DMS114 treated with DMSO at 0.1 percent for 48 hours (cell line): ENCODE data around the gene MACROD2.
"Not testable (repeated sequence)": the region's sequence is repeated elsewhere in the genome, so short reads cannot be mapped to it uniquely, and the experiment has no call there.

Source experiments
- DNase-seq: peaks from one replicate; lab custom pipeline; 2025; ENCODE audit not compliant: unreplicated experiment; lab: John Stamatoyannopoulos, UW

Gene MACROD2

DNA sequence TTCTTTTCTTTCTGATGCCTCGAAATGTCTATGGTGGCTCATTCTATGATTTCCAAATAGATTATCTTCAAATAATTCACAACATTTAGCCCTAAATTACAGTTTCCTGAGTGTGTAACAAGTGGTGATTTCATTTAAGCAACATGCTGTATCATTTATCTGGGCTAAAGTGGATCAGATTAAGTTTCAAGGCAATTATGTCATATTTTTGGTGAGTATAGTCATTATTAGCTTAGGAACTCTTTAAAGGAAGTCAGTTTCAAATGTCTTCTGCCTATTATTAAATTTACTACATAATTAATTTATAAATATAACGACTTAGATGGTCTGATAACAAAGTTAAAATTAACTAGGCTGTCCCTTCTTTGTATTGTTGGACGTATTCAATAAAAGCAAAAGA lies 1190.0 kb downstream of the MACROD2 start:
- DNase-seq, result no peak

DNA sequence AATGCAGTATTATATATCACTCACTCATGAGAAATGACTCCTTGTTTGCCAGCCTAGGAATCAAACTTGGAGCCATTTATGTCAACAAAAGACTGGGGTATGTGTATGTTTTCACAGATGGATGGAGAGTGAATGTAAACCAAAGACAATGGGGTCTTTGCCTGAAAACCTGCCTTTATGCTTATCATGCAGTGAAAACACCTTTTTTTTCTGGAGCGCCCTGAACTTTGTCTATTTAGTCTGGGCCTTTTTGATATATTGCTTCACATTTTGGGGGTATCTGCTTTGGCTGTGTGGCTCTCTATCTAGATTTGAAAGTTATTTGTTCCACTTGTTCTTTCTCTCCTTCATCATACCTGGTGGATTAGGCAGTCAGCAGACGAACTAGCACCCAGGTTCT lies 1190.6 kb downstream of the MACROD2 start:
- no peak for DNase-seq

DNA sequence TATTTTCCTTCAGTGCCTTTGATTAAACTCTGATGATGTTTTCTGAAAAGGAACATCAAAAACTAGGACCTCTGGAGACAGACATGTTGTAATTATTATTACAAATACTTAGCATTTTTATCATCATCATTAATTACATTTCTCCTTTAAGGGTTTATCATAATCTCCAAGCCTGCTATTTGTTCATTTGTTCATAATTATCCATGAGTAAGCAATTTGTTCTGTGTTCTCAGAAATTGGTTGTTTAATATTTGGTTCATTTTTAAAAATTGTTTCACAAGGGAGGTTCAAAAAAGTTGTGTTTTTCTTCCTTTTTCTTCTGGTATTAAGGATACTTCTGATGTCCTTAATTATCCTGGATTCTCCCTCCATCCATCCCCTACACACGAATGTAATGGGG lies 1192.3 kb downstream of the MACROD2 start:
- no peak for DNase-seq

- DNase-seq, result no peak
Observed at GRCh38 chr20:15188415-15188814, 1193.1 kb downstream of the MACROD2 start.

DNA sequence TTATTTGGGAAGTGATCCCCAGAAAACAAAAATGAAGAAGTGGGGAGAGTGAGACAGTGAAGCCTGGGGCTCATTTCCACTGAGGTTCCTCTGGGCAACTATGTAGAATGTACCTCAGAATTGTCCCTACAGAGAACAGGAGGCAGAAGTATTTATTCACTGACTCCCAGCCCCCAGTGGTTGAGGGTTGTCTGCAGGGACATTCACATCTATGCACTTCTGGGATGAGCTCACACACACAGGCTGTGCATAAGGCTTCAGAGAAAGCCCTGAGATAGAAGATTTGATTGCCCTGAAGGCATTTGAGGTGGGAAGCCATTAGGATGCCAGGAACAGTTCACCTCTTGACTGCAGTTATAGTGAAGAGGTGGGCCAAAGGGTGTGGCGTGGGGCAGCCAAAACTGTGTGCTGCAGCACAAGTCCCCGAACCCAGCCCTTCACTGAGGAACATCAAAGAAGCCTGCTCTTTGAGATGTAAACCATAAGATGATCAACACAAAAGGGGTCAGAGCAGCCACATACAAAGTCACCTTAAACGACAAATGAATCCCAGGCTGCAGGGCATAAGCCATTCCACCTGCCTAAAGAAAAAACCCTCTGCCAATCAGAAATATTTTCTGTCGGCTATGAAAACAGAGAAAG lies 1195.9 kb downstream of the MACROD2 start:
- no peak for DNase-seq

DNA sequence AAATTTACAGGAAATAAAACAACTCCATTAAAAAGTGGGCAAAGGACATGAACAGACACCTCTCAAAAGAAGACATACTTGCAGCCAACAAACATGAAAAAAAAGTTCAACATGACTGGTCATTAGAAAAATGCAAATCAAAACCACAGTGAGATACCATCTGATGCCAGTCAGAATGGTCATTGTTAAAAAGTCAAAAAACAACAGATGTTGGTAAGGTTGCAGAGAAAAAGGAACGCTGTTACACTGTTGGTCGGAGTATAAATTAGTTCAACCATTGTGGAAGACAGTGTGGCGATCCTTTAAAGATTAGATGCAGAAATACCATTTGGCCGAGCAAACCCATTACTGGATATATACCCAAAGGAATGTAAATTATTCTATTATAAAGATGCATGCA lies 1200.1 kb downstream of the MACROD2 start:
- DNase-seq, result no peak

- DNase-seq, result no peak
Observed at GRCh38 chr20:15196547-15197255, 1201.4 kb downstream of the MACROD2 start.

- DNase-seq, result not testable (repeated sequence)
Observed at GRCh38 chr20:15198017-15198416, 1202.7 kb downstream of the MACROD2 start.

- no peak for DNase-seq
Observed at GRCh38 chr20:15199698-15200097, 1204.4 kb downstream of the MACROD2 start.

- no peak for DNase-seq
Observed at GRCh38 chr20:15200147-15200565, 1204.8 kb downstream of the MACROD2 start.

GRCh38 chr20:15201602-15202001 lies 1206.3 kb downstream of the MACROD2 start:
- DNase-seq, result no peak

DNA sequence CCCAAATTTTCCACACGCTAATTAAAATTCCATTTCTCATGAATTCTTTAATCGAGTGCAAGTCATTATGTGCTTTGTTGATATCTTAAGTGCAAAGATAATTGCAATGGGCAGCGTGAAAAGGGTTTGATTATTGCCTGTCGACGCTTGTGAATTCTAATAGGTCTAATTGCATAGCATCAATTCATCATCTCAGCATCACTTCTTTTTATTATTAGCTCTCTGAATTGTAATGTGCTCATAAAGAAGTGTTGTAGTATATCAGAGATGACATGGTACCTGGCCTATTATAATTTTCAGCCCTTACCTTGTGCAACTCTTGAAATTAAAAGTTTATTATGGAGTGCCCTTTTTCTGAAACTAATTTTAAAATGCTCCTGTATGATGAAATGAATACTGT lies 1208.9 kb downstream of the MACROD2 start:
- no peak for DNase-seq

- DNase-seq, result no peak
Observed at GRCh38 chr20:15205028-15205427, 1209.7 kb downstream of the MACROD2 start.

DNA sequence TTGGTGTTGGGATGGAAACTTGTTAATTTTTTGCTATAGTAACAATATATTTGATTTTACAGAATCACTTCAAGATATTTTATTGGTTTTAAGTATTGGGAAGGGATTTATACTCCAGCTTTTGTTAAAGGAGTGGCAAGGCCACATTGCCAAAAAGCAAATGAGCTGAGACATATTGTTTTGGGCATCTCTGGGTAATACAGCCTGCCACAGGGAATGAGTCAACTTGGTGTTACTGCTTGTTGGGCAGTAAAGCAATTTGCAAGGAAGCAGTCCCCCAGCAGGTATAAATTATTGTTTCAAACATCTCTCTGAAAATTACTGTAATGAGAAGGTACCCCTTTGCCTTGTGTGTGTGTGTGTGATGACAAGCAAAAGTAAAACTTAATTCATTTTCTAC lies 1210.4 kb downstream of the MACROD2 start:
- no peak for DNase-seq

DNA sequence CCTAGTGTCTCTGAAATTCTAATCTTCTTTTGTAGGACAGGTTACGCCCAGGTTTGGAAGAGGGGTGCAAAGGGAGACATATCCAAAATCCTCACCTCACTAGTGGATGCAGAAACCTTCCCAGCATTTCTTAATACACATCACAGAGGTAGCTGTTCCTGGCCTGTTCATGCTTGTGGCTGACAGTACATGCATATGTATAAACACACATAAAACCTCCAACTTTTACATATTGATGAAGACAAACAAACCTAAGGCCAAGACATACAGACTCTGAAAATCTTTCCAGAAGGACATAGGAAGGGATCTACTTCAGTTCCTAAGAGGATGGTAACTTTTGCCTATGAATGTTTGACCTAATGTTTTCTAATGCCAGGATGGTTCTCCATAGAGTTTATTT lies 1214.2 kb downstream of the MACROD2 start:
- no peak for DNase-seq

DNA sequence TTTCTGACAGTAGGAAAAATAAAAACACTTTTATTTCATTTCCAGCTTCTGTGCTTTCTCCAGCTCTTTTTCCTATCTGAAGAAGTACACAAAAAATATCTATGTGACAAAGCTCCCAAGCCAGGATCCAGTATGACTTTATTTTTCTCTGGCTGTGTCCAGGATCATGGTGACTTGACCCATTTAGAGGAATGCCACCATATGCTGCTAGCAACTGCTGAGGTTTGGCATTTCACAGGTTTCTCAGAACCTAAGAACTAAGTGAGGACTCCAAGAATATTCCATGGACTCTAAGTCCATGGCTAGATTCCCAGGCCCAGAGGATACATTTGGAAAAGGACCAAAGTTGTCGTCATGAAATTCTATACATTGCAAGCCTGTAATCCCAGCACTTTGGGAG lies 1218.7 kb downstream of the MACROD2 start:
- no peak for DNase-seq

DNA sequence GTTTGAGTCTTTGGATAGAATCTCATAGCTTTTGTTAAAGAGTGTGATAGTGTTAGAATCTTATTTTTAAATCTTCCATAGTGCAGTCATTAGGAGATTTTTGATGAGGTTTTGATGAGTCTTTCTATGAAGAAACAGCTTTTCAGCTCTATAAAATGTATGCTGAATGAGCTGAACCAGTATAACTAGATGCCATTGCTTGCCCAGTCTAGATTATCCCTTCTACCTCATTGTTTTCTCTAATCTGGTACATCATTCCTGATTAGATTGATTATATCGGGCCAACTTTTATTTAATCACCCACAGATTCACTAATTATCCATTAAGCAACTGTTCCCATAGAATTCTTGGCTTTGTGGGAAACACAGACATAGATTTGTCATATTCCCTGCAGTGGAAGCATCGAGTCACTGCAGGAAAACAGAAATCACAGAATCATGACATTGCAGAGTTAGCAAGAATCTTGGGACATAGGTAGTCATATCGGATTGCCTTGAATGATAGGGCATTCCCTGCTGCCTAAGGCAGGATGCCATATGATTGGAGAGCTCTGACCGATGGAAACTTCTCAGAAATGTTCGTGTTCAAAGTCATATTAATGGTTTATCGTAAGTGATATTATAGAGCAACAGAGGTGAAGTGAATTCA lies 1224.8 kb downstream of the MACROD2 start:
- no peak for DNase-seq

DNA sequence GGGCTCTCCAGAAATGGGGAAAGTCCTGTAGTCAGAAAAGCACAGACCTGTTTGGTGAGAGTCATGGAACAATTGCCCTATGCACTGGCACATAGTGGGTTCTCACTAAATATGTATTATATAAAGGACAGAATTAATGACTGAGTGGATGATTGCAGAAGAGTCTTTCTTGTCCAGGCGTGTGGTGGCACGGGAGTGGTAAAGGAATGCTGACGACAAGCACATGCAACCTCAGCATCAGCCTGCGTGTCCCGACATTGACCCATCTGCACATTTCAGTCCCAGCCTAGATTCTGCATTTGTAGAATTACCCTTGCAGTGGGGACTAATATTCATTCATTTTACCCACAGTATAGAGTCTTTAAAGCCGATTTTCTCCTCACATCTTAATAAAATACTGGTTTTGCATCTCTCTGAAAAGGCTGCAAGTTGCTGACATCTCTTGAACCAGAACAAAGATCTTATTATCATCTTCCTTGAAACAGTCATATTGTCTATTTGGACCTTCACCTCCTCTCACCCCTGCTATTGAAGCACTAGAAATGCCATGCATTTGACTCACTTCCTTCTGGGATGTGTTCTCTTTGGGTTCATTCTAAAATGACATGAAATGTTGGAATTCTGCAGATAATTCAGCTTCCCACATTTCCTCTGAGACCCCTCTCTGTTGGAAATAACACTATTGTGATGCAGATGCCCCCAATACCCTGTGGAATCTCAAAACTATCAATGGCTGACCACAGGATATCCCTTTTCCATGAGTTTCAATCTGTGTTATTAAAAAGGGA lies 1225.7 kb downstream of the MACROD2 start:
- no peak for DNase-seq

DNA sequence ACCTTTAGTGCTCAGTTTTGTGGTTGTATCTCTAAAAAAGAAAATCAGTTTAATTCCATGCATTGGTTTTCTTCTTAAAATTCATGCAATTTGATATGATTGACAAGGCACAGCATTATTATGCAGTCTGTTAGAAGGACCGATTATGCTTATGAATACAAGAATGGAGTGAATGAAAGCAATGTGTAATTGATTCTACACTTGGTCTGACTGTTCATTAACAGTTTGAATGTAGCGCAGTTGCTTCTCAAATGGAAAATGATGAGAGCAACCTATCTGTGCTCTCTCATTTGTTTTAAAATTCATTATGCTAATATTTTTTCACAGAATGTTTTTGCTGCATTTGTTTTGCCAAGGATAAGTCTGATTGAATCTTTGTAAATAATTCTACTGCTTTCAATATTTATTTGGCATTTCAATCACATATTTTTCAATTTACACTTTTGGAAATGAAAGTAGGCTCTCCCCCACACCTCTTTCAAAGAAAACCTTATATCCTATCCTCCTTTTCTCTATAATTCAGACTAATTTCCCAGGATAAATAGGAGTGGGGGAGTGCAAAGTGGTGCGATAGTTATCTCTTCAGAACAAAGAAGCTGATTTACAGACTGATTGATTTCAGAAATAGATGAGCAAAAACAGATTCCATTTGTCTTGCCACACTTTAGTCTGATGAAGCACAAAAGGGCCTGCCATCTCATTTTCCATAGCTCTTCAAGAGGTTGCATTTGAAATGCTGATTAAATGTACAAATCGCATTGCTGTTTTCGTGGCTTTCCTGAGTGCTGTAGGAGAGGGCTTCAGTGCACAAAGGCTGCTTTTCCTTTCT lies 1227.4 kb downstream of the MACROD2 start:
- no peak for DNase-seq

DNA sequence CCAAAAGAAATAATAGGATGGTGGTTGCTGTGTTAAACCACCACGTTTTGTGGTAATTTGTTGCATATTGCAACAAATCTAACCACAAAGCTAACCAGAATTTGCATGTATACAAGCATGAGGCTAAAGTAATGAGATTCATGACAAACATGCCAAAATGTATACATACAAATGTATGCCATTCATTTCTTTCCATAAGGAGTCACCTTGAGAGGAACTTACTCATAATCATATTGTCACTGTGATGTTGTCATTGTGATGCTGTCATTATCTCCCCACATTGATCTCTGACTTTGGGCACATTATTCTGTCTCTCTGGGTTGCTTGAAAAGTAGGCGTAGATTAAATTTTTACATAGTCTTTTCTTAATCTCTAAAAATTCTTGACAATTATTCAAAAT lies 1228.9 kb downstream of the MACROD2 start:
- DNase-seq, result no peak

DNA sequence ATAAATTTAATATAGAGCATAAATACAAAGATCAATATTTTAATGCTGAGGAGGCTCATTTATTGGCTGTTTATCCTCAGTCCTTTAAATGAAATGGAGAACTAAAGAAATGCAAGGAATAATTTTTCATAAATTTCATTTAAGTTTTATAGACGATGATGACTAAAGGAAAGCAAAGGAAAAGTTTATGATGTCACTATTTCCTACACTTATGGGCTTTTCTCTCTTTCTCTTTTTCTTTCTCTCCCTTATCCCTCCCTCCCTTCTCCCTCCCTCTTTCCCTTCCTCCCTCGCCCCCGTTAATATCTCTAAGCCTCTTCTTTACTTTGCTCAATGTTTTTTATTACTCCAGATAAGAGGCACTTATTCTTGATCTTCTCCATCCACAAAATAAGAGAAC lies 1231.8 kb downstream of the MACROD2 start:
- no peak for DNase-seq
